PFSK-1 (cell line): ENCODE measurements around the gene ADAM10.

Experiments used
- FOXP2 ChIP-seq: optimal IDR thresholded peaks from 2 replicates; pipeline ENCODE3; 2011; ENCODE audit warnings: borderline replicate concordance, control low read depth, inconsistent platforms; ENCODE audit not compliant: insufficient read depth; ENCODE audit errors: extremely low read length, extremely low read depth
- POLR2AphosphoS5 ChIP-seq: IDR thresholded peaks from 2 replicates; pipeline ENCODE4 v1.6.1; 2012; ENCODE audit warnings: low read depth, mild to moderate bottlenecking, control low read depth, low read length, moderate library complexity
- REST ChIP-seq, 2 experiments: IDR thresholded peaks; 2 replicates each; pipeline versions ENCODE4 v1.6.1 to v1.8.0; 2011 to 2012; ENCODE audit warnings: low read depth in 2 of 2, low read length in 2 of 2, control low read depth in 1 of 2, inconsistent platforms in 1 of 2, mild to moderate bottlenecking in 1 of 2, moderate library complexity in 1 of 2; ENCODE audit not compliant: insufficient read depth in 1 of 2
- SIN3A ChIP-seq: IDR thresholded peaks from 2 replicates; pipeline ENCODE4 v1.6.1; 2012; ENCODE audit warnings: mild to moderate bottlenecking, low read length, moderate library complexity, borderline replicate concordance; ENCODE audit not compliant: insufficient read depth
- TAF1 ChIP-seq: IDR thresholded peaks from 2 replicates; pipeline ENCODE4 v1.6.1; 2012; ENCODE audit warnings: low read length, control low read depth, borderline replicate concordance; ENCODE audit not compliant: insufficient read depth

The ADAM10 gene

GRCh38 chr15:58760385-58761009, 11.0 kb upstream of the ADAM10 start:
- TF ChIP-seq TAF1: no peak
- TF ChIP-seq POLR2AphosphoS5: no peak
- TF ChIP-seq REST (IDR thresholded peaks at IDR 0.05; ENCODE audit: insufficient read depth in 1 of 2, low read depth in 2 of 2, low read length in 2 of 2): no peak
- TF ChIP-seq FOXP2: no peak
- no peak for TF ChIP-seq SIN3A

- TF ChIP-seq POLR2AphosphoS5 (no peak), REST (IDR thresholded peaks at IDR 0.05; ENCODE audit: insufficient read depth in 1 of 2, low read depth in 2 of 2, low read length in 2 of 2) (no peak), TAF1 (no peak), SIN3A (no peak), FOXP2 (no peak)
Observed at GRCh38 chr15:58758141-58758540, 8.6 kb upstream of the ADAM10 start.

- TF ChIP-seq FOXP2: no peak
- TF ChIP-seq SIN3A: no peak
- TF ChIP-seq REST (IDR thresholded peaks at IDR 0.05; ENCODE audit: insufficient read depth in 1 of 2, low read depth in 2 of 2, low read length in 2 of 2): no peak
- TF ChIP-seq POLR2AphosphoS5: no peak
- no peak for TF ChIP-seq TAF1
Observed at GRCh38 chr15:58755956-58756355, 6.4 kb upstream of the ADAM10 start.

- TF ChIP-seq FOXP2 (no peak), POLR2AphosphoS5 (no peak), REST (IDR thresholded peaks at IDR 0.05; ENCODE audit: insufficient read depth in 1 of 2, low read depth in 2 of 2, low read length in 2 of 2) (no peak), SIN3A (no peak), TAF1 (no peak)
Observed at GRCh38 chr15:58755350-58755749, 5.8 kb upstream of the ADAM10 start.

GRCh38 chr15:58752716-58753115, 3.2 kb upstream of the ADAM10 start:
- TF ChIP-seq SIN3A (no peak), POLR2AphosphoS5 (no peak), TAF1 (no peak), REST (IDR thresholded peaks at IDR 0.05; ENCODE audit: insufficient read depth in 1 of 2, low read depth in 2 of 2, low read length in 2 of 2) (no peak), FOXP2 (no peak)
